HG02840 (cell line): Measurements from ENCODE around the gene MAPK14.
"Not testable (repeated sequence)": the region's sequence is repeated elsewhere in the genome, so short reads cannot be mapped to it uniquely, and the experiment has no call there.

Source experiments
- ATAC-seq: cut with Tn5 transposase; IDR thresholded peaks from one replicate; pipeline ENCODE4 v1.9.1; 2021; ENCODE audit warnings: mild to moderate bottlenecking, moderate library complexity, moderate number of reproducible peaks; ENCODE audit not compliant: unreplicated experiment, low FRiP score

Gene MAPK14

GRCh38 chr6:36027501-36028087 is at the start of gene MAPK14:
Gene MAPK14 (plus strand): TSS chr6:36027808. CDS start chr6:36028158, 350 bp downstream.
- peak; percentile 93 for ATAC-seq

DNA sequence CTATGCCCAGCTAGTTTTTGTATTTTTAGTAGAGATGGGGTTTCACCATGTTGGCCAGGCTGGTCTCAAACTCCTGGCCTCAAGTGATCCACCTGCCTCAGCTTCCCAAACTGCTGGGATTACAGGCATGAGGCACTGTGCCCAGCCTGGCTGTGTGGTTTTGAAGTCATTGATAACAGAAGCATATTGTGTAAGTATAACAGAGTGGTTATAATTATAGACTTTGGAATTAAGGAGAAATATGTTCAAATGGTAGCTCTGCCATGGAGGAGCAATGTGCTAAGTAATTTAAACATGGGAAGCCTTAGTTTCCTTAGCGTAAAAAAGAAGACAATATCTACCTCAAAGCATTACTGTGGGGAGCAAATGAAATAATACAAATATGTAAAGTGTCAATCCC is 47.5 kb upstream of the MAPK14 start:
- ATAC-seq: not testable (repeated sequence)

- no peak for ATAC-seq
These were observed 46.5 kb upstream of the MAPK14 start for GRCh38 chr6:35980991-35981645.

- no peak for ATAC-seq
These were observed 42.9 kb upstream of the MAPK14 start for GRCh38 chr6:35984701-35985100.

- not testable (repeated sequence) for ATAC-seq
These were observed 39.6 kb upstream of the MAPK14 start for GRCh38 chr6:35988047-35988446.

DNA sequence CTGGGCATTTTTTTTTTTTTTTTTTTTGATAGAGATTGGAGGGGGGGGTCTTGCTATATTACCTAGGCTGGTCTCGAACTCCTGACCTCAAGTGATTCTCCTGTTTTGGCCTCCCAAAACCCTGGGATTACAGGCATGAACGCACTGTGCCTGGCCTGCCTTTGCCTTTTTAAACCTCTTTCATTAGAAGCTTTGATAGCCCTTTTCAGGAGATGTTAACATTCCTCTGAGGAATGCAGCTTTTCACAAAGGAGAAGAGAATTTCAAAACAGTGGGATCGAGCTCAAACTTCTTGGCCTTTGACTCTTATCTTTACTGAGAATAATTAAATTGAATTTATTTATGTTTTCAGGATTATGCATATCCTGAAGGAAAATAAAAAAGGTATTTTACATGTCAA is 34.5 kb upstream of the MAPK14 start:
- ATAC-seq: no peak

DNA sequence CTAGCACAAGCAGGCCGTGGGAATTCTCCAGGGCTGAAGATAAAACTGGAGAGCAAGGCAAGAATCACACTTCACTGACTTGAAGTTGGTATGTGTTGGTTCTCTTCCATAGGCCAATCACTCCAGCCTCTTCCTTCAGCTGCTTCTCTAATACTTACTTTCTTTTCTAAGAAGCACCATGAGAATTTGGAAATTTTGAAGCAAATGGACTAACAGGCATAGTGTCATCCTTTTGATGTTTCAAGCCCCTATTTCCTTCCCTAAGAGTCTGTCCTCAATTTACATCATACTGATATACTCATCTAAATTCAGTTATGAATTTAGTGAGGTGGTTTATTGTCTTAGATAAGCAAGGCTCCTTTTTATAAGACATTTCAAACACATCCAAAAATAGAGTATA is 27.2 kb upstream of the MAPK14 start:
- ATAC-seq: no peak

DNA sequence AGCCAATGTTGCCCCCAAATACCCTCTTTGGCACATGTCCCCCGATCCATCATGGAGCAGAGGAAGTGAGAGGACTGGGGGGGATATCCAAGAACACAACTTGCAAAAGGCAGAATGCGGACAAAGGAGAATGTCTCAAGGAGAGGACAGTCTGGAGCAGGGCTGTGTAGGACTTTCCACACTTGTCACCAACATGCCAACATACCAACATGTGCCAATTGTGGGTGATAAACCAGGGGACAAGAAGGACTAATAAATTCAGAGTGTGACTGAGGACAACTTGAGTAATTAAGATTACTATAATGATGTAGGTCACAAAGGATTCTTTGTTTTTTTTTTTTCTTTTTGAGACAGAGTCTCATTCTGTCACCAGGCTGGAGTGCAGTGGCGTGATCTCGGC is 11.9 kb upstream of the MAPK14 start:
- ATAC-seq: no peak

GRCh38 chr6:36018339-36018738 is 9.3 kb upstream of the MAPK14 start:
- no peak for ATAC-seq

DNA sequence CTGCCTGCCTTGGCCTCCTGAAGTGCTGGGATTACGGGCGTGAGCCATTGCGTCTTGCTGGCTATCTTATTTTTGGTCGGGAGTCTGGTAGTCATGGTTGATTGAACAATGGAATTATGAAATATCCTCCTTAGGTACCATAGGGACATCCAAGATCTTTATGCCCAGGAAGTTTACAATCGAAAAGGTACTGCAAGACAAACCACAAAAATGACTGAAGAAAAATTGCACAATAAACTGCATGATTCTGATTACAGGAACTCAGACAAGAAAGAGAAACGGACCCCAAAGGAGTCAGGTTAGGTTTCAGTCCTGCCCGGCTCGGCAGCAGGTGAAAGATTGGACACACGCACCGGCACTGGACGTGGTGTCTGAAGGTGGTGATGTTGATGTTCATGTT is 8.4 kb upstream of the MAPK14 start:
- ATAC-seq: no peak

DNA sequence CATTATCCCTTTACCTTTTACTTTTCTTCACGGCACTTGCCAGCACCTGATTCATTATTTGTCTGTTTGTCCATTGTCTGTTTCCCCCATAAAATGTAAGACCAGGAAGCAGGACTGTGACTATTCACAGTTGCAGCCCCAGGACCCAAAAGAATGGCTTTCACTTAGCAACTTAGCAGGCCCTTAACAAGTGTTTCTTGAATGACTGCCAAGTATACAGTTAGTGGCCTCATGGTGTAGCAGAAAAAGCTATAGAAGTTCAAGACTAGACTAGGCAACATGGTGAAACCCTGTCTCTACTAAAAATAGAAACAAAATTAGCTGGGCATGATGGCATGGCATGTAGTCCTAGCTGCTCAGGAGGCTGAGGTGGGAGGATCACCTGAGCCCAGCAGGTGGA is 7.5 kb upstream of the MAPK14 start:
- no peak for ATAC-seq

GRCh38 chr6:36023996-36024795 is 3.4 kb upstream of the MAPK14 start, which contains the start of gene SLC26A8:
Gene SLC26A8 (minus strand): TSS chr6:36024641. CDS start chr6:36019707, 4,934 bp downstream.
- ATAC-seq: no peak

DNA sequence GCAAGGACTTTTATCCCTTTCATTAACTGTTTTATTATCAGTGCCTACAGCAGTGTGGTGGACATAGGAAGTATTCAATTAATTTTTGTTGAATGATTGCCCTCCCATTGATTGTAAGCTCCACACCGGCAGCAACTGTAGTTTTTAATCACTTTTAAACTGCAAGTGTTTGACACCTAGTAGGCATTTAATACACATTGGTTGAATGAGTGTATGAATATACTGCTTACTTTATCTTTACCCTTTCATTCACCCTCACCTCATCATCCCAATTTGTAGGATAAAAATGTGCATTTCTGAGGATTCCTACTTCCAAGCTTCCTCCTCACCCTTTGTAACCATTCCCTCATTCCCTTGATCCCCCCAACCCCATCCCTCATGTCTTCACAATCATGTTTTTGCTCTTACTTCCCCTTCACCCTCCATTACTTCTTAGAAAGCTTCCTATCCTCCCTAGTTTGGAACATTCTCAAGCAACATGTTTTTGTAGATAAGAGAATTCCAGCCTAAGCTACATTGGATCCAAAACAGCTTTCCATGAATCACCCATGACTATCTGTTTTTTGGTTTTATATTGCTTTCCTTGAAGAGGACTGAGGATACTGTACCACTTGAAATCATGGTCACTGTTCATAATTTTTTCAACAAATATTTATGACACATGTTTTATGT is 2.2 kb upstream of the MAPK14 start:
- ATAC-seq: no peak

- ATAC-seq: no peak
These were observed 1.7 kb upstream of the MAPK14 start for GRCh38 chr6:36025932-36026327.

DNA sequence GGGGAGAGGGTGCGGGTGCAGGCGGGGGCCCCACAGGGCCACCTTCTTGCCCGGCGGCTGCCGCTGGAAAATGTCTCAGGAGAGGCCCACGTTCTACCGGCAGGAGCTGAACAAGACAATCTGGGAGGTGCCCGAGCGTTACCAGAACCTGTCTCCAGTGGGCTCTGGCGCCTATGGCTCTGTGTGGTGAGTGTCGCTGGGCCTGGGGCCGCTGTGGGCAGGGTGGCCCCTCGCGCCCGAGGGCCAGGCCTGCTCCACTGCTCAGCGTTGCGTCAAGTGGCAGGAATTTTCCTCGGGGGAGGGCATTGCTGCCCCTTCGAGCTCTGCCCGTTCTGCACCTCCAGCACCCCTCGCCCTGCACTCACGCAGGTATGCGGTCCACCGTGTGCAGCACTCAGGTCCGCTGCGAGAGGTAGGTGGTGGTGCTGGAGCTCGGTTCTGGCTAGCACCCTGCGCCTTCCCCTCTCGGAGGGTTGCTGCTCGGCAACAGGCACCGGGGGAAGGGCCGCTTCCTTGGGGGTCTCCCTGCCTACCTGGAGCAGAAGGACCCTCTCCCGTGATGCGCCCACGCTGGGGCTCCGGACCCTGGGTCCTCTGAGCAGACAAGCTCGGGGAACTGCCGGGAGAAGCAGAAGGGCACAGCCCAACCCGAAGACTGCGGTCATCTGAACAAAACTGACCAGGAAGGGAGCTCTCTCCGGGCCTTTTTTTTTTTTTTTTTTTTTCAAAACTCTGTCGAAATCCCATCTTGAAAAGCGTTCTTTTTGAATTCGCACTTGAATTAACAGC is 674 bp downstream of the MAPK14 start:
- ATAC-seq: peak; percentile 21

- no peak for ATAC-seq
These were observed 1.3 kb downstream of the MAPK14 start for GRCh38 chr6:36028877-36029324.

GRCh38 chr6:36029464-36029863 is 1.9 kb downstream of the MAPK14 start:
- ATAC-seq: no peak

DNA sequence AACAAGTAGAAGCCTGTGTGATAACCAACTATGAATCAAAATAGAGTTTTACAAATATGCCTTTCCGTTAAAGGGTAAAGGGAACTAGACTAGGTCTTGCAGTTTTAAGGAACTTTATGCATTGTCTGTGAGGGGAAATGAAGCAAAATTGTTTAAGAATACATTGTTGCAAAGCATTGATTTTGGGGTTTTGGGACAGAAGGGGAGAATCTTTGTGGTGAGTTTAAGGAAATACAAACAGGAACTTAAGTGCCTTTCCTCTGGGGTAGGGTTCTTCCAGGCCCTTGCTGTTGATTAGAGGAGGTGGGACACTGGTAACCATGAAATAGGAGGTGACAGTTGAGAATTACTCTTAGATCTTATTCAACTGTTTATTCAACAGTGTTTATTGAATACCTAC is 4.7 kb downstream of the MAPK14 start:
- no peak for ATAC-seq

- not testable (repeated sequence) for ATAC-seq
These were observed 5.5 kb downstream of the MAPK14 start for GRCh38 chr6:36033144-36033543.

- no peak for ATAC-seq
These were observed 6.3 kb downstream of the MAPK14 start for GRCh38 chr6:36033935-36034334.
